Left ventricle myocardium superior (tissue), 1 donor: ENCODE data around the gene CDC73. TPM values are rescaled to one million over a fixed set of nuclear protein-coding genes. Genes with fewer than 3 reads are reported as not detected.

Experiments
- microRNA-seq: library from miRNA; unstranded; fragments of <30 nt; microRNA quantifications from one replicate; pipeline ENCODE4 v1.2.0, GENCODE V29; 2020; ENCODE audit warnings: borderline number of aligned reads
- total RNA-seq: library from RNA; stranded (reverse); fragmentation: NEBNext Ultra II Directional; extraction: Animal tissue kit (Norgen Biotek cat#: 25700); gene quantifications from one replicate; pipeline ENCODE4 v1.2.1, GENCODE V29; 2021
- donor health status: DM: no; HTN: yes; CAD: no; lungs with severe emphysema.

CDC73 gene
- total RNA-seq, 1 donor from 2014 or later: 59.5 TPM

Small RNAs within 50 kb of the gene (microRNA-seq; reads per million reads assigned to microRNA genes)
- gene MIR1278: not detected

Other genes starting within 250 kb of the CDC73 start
- gene UCHL5, start 62.7 kb upstream of the CDC73 start, total RNA-seq: 45.3 TPM
- 51.6 TPM for gene RO60, start 62.4 kb upstream of the CDC73 start, total RNA-seq
- 37.0 TPM for gene GLRX2, start 16.6 kb upstream of the CDC73 start, total RNA-seq
- 83.4 TPM for gene B3GALT2, start 64.6 kb downstream of the CDC73 start, total RNA-seq